H1 (cell line): Measurements from ENCODE around the gene IL3. TPM values are rescaled to one million over a fixed set of nuclear protein-coding genes. Genes with fewer than 3 reads are reported as not detected.

ENCODE experiments used
- BCL11A ChIP-seq, 2 experiments: IDR thresholded peaks; one replicate each; pipeline ENCODE4 v1.6.1; 2011; ENCODE audit warnings: low read depth in 2 of 2, low read length in 2 of 2, mild to moderate bottlenecking in 2 of 2
- CHD1 ChIP-seq: IDR thresholded peaks from 2 replicates; pipeline ENCODE4 v1.6.1; 2012; ENCODE audit warnings: low read depth, low read length, improper control_type of control experiment
- HDAC2 ChIP-seq, 2 experiments: fragments of 300-600 bp in 1 of 2; sonication (generic) in 1 of 2; IDR thresholded peaks; 2 replicates each; pipeline ENCODE4 v1.6.1; 2011 to 2012; ENCODE audit warnings: low read depth in 2 of 2, low read length in 2 of 2, mild to moderate bottlenecking in 2 of 2, moderate library complexity in 2 of 2, borderline replicate concordance in 1 of 2, inconsistent platforms in 1 of 2
- JUN ChIP-seq: IDR thresholded peaks from 2 replicates; pipeline ENCODE4 v1.6.1; 2011; ENCODE audit warnings: low read depth, mild to moderate bottlenecking, improper control_type of control experiment, low read length
- NANOG ChIP-seq: IDR thresholded peaks from 2 replicates; pipeline ENCODE4 v1.6.1; 2011; ENCODE audit warnings: low read length, low read depth, mild to moderate bottlenecking, inconsistent platforms; ENCODE audit not compliant: insufficient read depth, poor library complexity, severe bottlenecking
- PHF8 ChIP-seq: fragments of 200-600 bp; sonication (generic); conservative IDR thresholded peaks from 2 replicates; pipeline ENCODE4 v1.7.1; 2012; ENCODE audit warnings: low read depth, mild to moderate bottlenecking, inconsistent platforms, low read length, moderate library complexity
- RNF2 ChIP-seq: fragments of 200-900, 300-1000 bp; sonication (generic); IDR thresholded peaks from 2 replicates; pipeline ENCODE4 v1.7.1; 2016; ENCODE audit warnings: borderline replicate concordance, low read depth, mild to moderate bottlenecking, antibody characterized with exemption, low read length; ENCODE audit not compliant: poor library complexity, severe bottlenecking; ENCODE audit errors: missing control alignments
- SIRT6 ChIP-seq: IDR thresholded peaks from one replicate; pipeline ENCODE4 v1.7.1; 2012; ENCODE audit warnings: low read length, inconsistent platforms
- SIX5 ChIP-seq: IDR thresholded peaks from 2 replicates; pipeline ENCODE4 v1.6.1; 2011; ENCODE audit warnings: mild to moderate bottlenecking, low read depth, low read length
- polyA plus RNA-seq, 7 experiments: library from polyadenylated mRNA; depleted of rRNA in 3 of 7; stranded (reverse) in 5 of 7; unstranded in 2 of 7; fragments of >200 nt in 5 of 7; fragments of 200-250 nt in 2 of 7; gene quantifications; 1 replicate in 5 of 7; 2 replicates in 1 of 7; 4 replicates in 1 of 7; pipeline versions ENCODE4 v1.2.1 to v1.2.3, GENCODE V29; 2011 to 2013; ENCODE audit warnings: missing spikeins in 2 of 7, mixed read lengths in 2 of 7
- total RNA-seq: library from RNA; stranded (reverse); fragmentation: NEBNext Ultra II Directional; extraction: Animal tissue kit (Norgen Biotek cat#: 25700); gene quantifications from 2 replicates; pipeline ENCODE4 v1.2.1, GENCODE V29; 2021

Gene IL3
- total and polyA plus RNA-seq, 2 of the 8 experiments (the other 6 are each of a cell fraction or from before 2014, with no cell fraction given): not detected

GRCh38 chr5:132055808-132056609 is 4.4 kb upstream of the IL3 start (continued):
- TF ChIP-seq NANOG (no peak), RNF2 (no peak), SIRT6 (no peak), BCL11A (IDR thresholded peaks at IDR 0.05; ENCODE audit: low read depth in 2 of 2, low read length in 2 of 2) (no peak), SIX5 (no peak), JUN (no peak), HDAC2 (IDR thresholded peaks at IDR 0.05; ENCODE audit: borderline replicate concordance in 1 of 2, low read depth in 2 of 2, low read length in 2 of 2) (no peak), PHF8 (no peak), CHD1 (no peak)
